AG04450 (cell line): Measurements from ENCODE around the gene METRNL. TPM values are rescaled to one million over a fixed set of nuclear protein-coding genes. Genes with fewer than 3 reads are reported as not detected.

Source experiments
- CTCF ChIA-PET: fragments of 300-600, 350-600 bp; formaldehyde crosslinking; extraction: SDS; loops from one replicate; lab custom pipeline; 2022; ENCODE audit warnings: antibody characterized with exemption, inconsistent platforms; lab: Charles Lee
- POLR2A ChIA-PET: fragments of 350-600 bp; formaldehyde crosslinking; extraction: SDS; loops from one replicate; lab custom pipeline; 2021; ENCODE audit warnings: antibody characterized with exemption, inconsistent platforms; lab: Yijun Ruan, JAX
- DNase-seq: peaks from one replicate; pipeline ENCODE4 v3.0.0-alpha.2; 2011; ENCODE audit warnings: low read depth, low spot score
- H3K27ac ChIP-seq: one replicate; pipeline ENCODE4 v1.5.1; 2012; ENCODE audit warnings: low read depth, low read length, control low read depth
- H3K27me3 ChIP-seq: one replicate; pipeline ENCODE4 v1.6.0; 2012; ENCODE audit warnings: low read length; ENCODE audit not compliant: control insufficient read depth, insufficient read depth
- H3K4me3 ChIP-seq: 2 replicates; pipeline ENCODE4 v1.5.1; 2011; ENCODE audit warnings: mild to moderate bottlenecking, low read depth, low read length, control low read depth
- H3K9me3 ChIP-seq: 2 replicates; pipeline ENCODE4 v1.5.1; 2012; ENCODE audit warnings: low read length; ENCODE audit not compliant: control insufficient read depth, insufficient read depth
- polyA plus RNA-seq: library from polyadenylated mRNA; depleted of rRNA; stranded (reverse); fragments of >200 nt; gene quantifications from 2 replicates; pipeline ENCODE4 v1.2.3, GENCODE V29; 2011
- TF ChIP-seq, protein P1 (sequence below): IDR thresholded peaks from 2 replicates; pipeline ENCODE4 v1.5.1; 2011; ENCODE audit warnings: low read depth, low read length, control low read depth, inconsistent platforms

METRNL gene
- polyA plus RNA-seq, 1 experiment, result 10.9 TPM

DNA sequence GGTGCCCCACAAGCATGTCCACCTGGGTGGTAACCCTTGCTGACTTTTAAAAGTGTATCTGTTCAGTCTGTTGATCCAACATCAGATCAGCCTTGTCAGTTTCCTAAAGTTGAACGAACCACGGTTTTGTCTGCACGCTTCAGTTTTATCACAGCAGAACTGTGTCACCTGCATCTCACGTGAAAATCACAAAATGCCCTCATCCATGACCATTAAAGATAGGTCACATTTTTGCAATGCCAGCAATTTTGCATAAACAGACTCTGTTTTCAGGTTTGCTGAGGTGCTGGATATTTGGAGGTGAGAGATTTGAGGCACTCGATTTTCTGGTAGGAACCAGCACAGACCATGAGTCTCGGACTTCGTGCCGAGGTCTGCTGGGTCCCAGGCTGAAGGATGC is 3.0 kb downstream of the METRNL start:
- TF ChIP-seq, protein P1, sequence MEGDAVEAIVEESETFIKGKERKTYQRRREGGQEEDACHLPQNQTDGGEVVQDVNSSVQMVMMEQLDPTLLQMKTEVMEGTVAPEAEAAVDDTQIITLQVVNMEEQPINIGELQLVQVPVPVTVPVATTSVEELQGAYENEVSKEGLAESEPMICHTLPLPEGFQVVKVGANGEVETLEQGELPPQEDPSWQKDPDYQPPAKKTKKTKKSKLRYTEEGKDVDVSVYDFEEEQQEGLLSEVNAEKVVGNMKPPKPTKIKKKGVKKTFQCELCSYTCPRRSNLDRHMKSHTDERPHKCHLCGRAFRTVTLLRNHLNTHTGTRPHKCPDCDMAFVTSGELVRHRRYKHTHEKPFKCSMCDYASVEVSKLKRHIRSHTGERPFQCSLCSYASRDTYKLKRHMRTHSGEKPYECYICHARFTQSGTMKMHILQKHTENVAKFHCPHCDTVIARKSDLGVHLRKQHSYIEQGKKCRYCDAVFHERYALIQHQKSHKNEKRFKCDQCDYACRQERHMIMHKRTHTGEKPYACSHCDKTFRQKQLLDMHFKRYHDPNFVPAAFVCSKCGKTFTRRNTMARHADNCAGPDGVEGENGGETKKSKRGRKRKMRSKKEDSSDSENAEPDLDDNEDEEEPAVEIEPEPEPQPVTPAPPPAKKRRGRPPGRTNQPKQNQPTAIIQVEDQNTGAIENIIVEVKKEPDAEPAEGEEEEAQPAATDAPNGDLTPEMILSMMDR, result no peak
- ChIA-PET CTCF (no interaction called here), POLR2A (interaction anchor here (2.1 kb wide), 1 partner anchor 108 kb away, joined by 8 read pairs; no protein-coding TSS in a partner anchor)
- Histone ChIP-seq H3K27ac (peak overlapping the region; percentile 98), H3K9me3 (no peaks in the 10 kb centered on the region; the same call in 1 of the 2 replicates), H3K27me3 (peaks cover 9% of the 10 kb centered on the region), H3K4me3 (no peak overlapping the region)
- no peak for DNase-seq

DNA sequence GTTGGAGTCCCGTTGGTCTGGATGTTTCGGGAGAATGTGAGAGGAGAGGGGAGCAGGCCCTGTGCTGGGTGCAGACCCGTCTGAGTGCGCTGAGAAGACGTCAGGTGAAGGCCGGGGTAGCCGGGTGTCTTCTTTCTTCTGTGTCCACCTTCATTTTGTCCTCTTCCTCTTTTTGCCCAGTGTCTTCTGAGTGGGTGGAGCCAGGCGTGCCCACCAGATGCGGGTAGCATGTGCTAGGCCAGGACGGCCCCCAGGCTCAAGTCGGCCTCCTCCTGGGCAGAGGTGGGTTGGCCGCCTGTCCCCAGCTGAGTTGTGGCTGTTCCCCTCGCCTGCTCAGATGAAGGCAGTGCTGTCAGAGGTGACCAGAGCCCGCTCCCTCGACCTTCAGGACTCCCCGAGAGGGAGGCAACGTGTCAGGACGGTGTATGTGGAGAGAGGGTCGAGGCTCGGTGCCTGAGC is 3.5 kb downstream of the METRNL start:
- TF ChIP-seq, protein P1, result no peak
- ChIA-PET CTCF (no interaction called here), POLR2A (interaction anchor here (0.6 to 2.1 kb wide), 6 partner anchors 27 to 366 kb away, joined by 3 to 10 read pairs (median 4); partner anchors contain the start of gene FN3KRP)
- no peaks in the 10 kb centered on the region; the same call in 1 of the 2 replicates for H3K9me3 ChIP-seq
- H3K4me3 ChIP-seq, result peak overlapping the region; percentile 25
- H3K27ac ChIP-seq, result peak overlapping the region; percentile 98
- H3K27me3 ChIP-seq, result peaks cover 9% of the 10 kb centered on the region
- DNase-seq, result no peak

DNA sequence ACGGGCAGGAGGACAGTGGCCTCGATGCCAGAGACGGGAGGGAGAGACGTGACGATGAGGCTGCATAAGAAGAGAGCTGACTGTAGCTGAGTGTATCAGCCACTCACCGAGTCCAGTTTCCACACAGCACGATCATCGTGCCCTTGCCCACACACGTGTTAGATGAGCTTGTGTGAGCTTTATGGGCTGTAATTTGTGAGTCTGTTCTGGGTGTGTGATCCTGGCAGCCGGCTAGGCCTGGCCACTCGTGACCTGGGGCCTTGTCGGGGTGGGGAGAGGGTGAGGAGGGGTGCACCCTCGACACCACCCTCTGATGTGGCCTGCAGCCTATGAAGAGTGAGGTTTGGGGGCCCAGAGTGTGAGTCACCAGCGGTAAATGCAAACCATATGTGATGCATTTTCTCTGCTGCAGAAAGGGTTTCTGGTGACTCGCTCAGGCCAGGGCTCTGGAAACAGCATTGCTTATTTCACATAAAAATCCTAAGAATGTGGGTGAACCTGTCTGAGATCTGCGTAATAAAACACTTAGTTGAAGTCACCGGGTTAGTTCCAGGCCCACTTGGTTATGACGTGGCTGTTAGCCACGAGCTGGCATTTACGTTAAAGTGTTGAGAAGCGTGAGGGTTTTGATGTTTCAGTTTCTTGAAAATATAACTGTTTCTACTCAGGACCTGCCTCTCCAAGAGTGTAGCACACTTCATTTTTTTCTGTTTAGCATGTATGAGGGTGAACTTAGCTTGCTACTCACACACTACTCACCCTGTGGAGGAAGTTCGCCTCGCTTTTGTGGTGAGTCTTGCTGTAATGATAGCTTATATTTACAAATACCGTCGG is 4.2 kb downstream of the METRNL start:
- TF ChIP-seq, protein P1, result no peak
- Histone ChIP-seq H3K27me3 (peaks cover 3% of the 10 kb centered on the region), H3K27ac (peak overlapping the region; percentile 98), H3K9me3 (no peaks in the 10 kb centered on the region; the same call in 1 of the 2 replicates), H3K4me3 (peak overlapping the region; percentile 35)
- DNase-seq, result peak; percentile 89
- ChIA-PET CTCF (no interaction called here), POLR2A (interaction anchor here (0.6 to 2.1 kb wide), 7 partner anchors 27 to 367 kb away, joined by 3 to 10 read pairs (median 4); partner anchors contain the start of gene FN3KRP)

DNA sequence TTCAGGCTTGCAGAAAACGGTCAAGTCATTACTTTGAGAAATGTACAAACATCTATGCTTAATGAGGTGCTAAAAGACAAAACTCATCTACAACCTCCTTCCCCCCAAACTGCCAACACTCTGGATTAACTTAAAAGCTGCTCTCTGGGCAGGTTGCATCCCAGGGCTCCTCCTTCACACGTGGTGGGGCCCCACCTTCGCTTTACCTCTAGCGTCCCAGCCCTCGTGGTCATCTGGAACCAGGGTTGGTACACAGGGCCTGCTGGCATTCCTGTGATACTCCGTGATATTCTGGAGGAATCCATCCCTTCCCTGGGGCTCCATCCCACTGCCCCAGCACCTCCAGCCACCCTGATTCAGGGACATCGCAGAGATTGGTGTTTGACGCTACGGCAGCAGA is 4.8 kb downstream of the METRNL start:
- CTCF ChIA-PET, result no interaction called here
- Histone ChIP-seq H3K4me3 (peak overlapping the region; percentile 47), H3K9me3 (no peaks in the 10 kb centered on the region; the same call in 1 of the 2 replicates), H3K27ac (peak overlapping the region; percentile 98), H3K27me3 (no peaks in the 10 kb centered on the region)
- TF ChIP-seq, protein P1, result no peak
- POLR2A ChIA-PET, result interaction anchor here (1.1 to 2.1 kb wide), 4 partner anchors 26 to 121 kb away, joined by 3 to 10 read pairs (median 6); no protein-coding TSS in a partner anchor
- DNase-seq, result no peak
